ENCODE measurements around the gene PROB1.

DNA sequence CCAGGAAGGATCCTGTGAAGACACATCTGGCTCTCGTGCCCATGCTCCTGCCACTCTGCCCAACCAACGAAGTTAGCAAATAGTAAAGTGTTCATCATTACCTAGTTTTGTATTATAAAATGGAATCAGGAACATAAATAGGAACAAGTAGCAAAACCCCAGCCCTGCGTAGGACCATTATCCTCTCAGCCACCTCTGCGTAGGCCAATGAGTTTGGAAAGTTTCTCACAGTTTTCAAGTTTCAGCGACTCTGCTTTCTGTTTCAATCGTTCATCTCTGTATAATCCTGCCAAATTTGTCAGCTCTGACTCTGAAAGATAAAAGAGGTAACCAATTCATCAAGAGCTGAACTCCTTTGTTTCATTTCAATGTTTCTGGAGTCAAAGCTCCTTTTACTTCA lies 19.1 kb upstream of the PROB1 start:
- TF ChIP-seq, protein P1, sequence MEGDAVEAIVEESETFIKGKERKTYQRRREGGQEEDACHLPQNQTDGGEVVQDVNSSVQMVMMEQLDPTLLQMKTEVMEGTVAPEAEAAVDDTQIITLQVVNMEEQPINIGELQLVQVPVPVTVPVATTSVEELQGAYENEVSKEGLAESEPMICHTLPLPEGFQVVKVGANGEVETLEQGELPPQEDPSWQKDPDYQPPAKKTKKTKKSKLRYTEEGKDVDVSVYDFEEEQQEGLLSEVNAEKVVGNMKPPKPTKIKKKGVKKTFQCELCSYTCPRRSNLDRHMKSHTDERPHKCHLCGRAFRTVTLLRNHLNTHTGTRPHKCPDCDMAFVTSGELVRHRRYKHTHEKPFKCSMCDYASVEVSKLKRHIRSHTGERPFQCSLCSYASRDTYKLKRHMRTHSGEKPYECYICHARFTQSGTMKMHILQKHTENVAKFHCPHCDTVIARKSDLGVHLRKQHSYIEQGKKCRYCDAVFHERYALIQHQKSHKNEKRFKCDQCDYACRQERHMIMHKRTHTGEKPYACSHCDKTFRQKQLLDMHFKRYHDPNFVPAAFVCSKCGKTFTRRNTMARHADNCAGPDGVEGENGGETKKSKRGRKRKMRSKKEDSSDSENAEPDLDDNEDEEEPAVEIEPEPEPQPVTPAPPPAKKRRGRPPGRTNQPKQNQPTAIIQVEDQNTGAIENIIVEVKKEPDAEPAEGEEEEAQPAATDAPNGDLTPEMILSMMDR (IDR thresholded peaks at IDR 0.05; ENCODE audit: insufficient read depth, low read length, poor library complexity, severe bottlenecking), result no peak
- no peak for TF ChIP-seq EZH2phosphoT487 (conservative IDR thresholded peaks at IDR 0.05; ENCODE audit: low read length)

Measured in SU-DHL-6 (cell line).